BJ (cell line): ENCODE results near the gene SSC5D. TPM values are rescaled to one million over a fixed set of nuclear protein-coding genes. Genes with fewer than 3 reads are reported as not detected.

ENCODE experiments used
- CTCF ChIA-PET: fragments of 350-600 bp; formaldehyde crosslinking; extraction: SDS; loops from one replicate; lab custom pipeline; 2021; ENCODE audit warnings: antibody characterized with exemption, inconsistent platforms; lab: Yijun Ruan, JAX
- POLR2A ChIA-PET: fragments of 300-600 bp; sonication (Branson Sonifier 250); formaldehyde crosslinking; extraction: SDS; loops from one replicate; lab custom pipeline; 2021; ENCODE audit warnings: antibody characterized with exemption; lab: Charles Lee
- DNase-seq: peaks from one replicate; pipeline ENCODE4 v3.0.0-alpha.2; 2011; ENCODE audit warnings: low read depth
- H3K27me3 ChIP-seq: 2 replicates; pipeline ENCODE4 v1.6.0; 2011; ENCODE audit warnings: low read length; ENCODE audit not compliant: control insufficient read depth, insufficient read depth
- H3K36me3 ChIP-seq: 2 replicates; pipeline ENCODE4 v1.5.1; 2011; ENCODE audit warnings: low read length; ENCODE audit not compliant: control insufficient read depth, insufficient read depth
- H3K4me3 ChIP-seq: 2 replicates; pipeline ENCODE4 v1.5.1; 2011; ENCODE audit warnings: low read depth, mild to moderate bottlenecking, control low read depth, low read length
- CTCF ChIP-seq: IDR thresholded peaks from 2 replicates; pipeline ENCODE4 v1.5.1; 2011; ENCODE audit warnings: low read depth, mild to moderate bottlenecking, control low read depth, inconsistent platforms, low read length, moderate library complexity; ENCODE audit not compliant: insufficient read depth
- polyA plus RNA-seq: library from polyadenylated mRNA; depleted of rRNA; stranded (reverse); fragments of >200 nt; gene quantifications from 2 replicates; pipeline ENCODE4 v1.2.3, GENCODE V29; 2011; rRNA removed

SSC5D gene
- polyA plus RNA-seq, 1 experiment = 8.2 TPM

GRCh38 chr19:55559684-55560083 lies 71.4 kb downstream of the SSC5D start:
- no peak for TF ChIP-seq CTCF
- H3K36me3 ChIP-seq = no peaks in the 10 kb centered on the region
- H3K27me3 ChIP-seq = peaks cover 5% of the 10 kb centered on the region; the same call in 1 of the 2 replicates
- no peak for DNase-seq
- ChIA-PET POLR2A (no interaction called here), CTCF (interaction anchor here (0.7 kb wide), 1 partner anchor 14 kb away, joined by 3 read pairs; no protein-coding TSS in a partner anchor)
- no peak overlapping the region for H3K4me3 ChIP-seq

- TF ChIP-seq CTCF = no peak
- ChIA-PET POLR2A (no interaction called here), CTCF (interaction anchor here (1.0 kb wide), 1 partner anchor 15 kb away, joined by 3 read pairs; no protein-coding TSS in a partner anchor)
- no peak for DNase-seq
- no peak overlapping the region for H3K4me3 ChIP-seq
- H3K36me3 ChIP-seq = no peaks in the 10 kb centered on the region
- H3K27me3 ChIP-seq = peaks cover 6% of the 10 kb centered on the region; the same call in 1 of the 2 replicates
These were observed 75.0 kb downstream of the SSC5D start for GRCh38 chr19:55563261-55563690.

GRCh38 chr19:55566823-55567222 lies 78.6 kb downstream of the SSC5D start:
- Histone ChIP-seq H3K27me3 (peaks cover 6% of the 10 kb centered on the region; the same call in 1 of the 2 replicates), H3K4me3 (no peak overlapping the region), H3K36me3 (no peaks in the 10 kb centered on the region)
- TF ChIP-seq CTCF = no peak
- DNase-seq = no peak
- ChIA-PET POLR2A (no interaction called here), CTCF (no interaction called here)

- no peak overlapping the region for H3K4me3 ChIP-seq
- ChIA-PET POLR2A (no interaction called here), CTCF (no interaction called here)
- DNase-seq = no peak
- TF ChIP-seq CTCF = no peak
- H3K27me3 ChIP-seq = peaks cover 6% of the 10 kb centered on the region; the same call in 1 of the 2 replicates
- no peaks in the 10 kb centered on the region for H3K36me3 ChIP-seq
These were observed 79.6 kb downstream of the SSC5D start for GRCh38 chr19:55567708-55568328.

Other genes with a start within 250 kb of the SSC5D start
- 25.9 and 42.5 TPM in 2 replicates for gene PPP6R1, start 229.4 kb upstream of the SSC5D start, polyA plus RNA-seq
- 24.4 and 43.8 TPM in 2 replicates for gene HSPBP1, start 208.3 kb upstream of the SSC5D start, polyA plus RNA-seq
- 10.6 and 12.8 TPM in 2 replicates for gene BRSK1, start 204.4 kb upstream of the SSC5D start, polyA plus RNA-seq
- not detected in 2 replicates for gene TMEM150B, start 163.1 kb upstream of the SSC5D start, polyA plus RNA-seq
- 3.7 and 6.4 TPM in 2 replicates for gene KMT5C, start 148.6 kb upstream of the SSC5D start, polyA plus RNA-seq
- 0.12 and 0.58 TPM in 2 replicates for gene COX6B2, start 133.7 kb upstream of the SSC5D start, polyA plus RNA-seq
- 0.02 TPM in 1 of 2 replicates, not detected in the other for gene GARIN5B, start 125.2 kb upstream of the SSC5D start, polyA plus RNA-seq
- gene IL11, start 118.0 kb upstream of the SSC5D start, polyA plus RNA-seq = 11.9 and 16.4 TPM in 2 replicates
- gene TMEM190, start 111.6 kb upstream of the SSC5D start, polyA plus RNA-seq = 0.93 and 1.3 TPM in 2 replicates
- 0.10 and 0.15 TPM in 2 replicates for gene TMEM238, start 104.1 kb upstream of the SSC5D start, polyA plus RNA-seq
- 485 and 838 TPM in 2 replicates for gene RPL28, start 102.5 kb upstream of the SSC5D start, polyA plus RNA-seq
- 47.7 and 79.4 TPM in 2 replicates for gene UBE2S, start 80.6 kb upstream of the SSC5D start, polyA plus RNA-seq
- gene SHISA7, start 45.1 kb upstream of the SSC5D start, polyA plus RNA-seq = not detected in 2 replicates
- gene ISOC2, start 26.8 kb upstream of the SSC5D start, polyA plus RNA-seq = 93.8 and 123 TPM in 2 replicates
- not detected in 2 replicates for gene C19orf85, start 23.7 kb upstream of the SSC5D start, polyA plus RNA-seq
- gene ZNF628, start 11.8 kb upstream of the SSC5D start, polyA plus RNA-seq = 0.36 and 0.48 TPM in 2 replicates
- 20.4 and 34.8 TPM in 2 replicates for gene NAT14, start 3.2 kb upstream of the SSC5D start, polyA plus RNA-seq
- 0.07 TPM in 1 of 2 replicates, not detected in the other for gene SBK2, start 48.7 kb downstream of the SSC5D start, polyA plus RNA-seq
- 0.06 and 0.11 TPM in 2 replicates for gene SBK3, start 57.1 kb downstream of the SSC5D start, polyA plus RNA-seq
- gene ZNF579, start 92.4 kb downstream of the SSC5D start, polyA plus RNA-seq = 2.6 and 3.8 TPM in 2 replicates
- gene FIZ1, start 111.1 kb downstream of the SSC5D start, polyA plus RNA-seq = 3.7 and 4.0 TPM in 2 replicates
- gene ZNF524, start 111.9 kb downstream of the SSC5D start, polyA plus RNA-seq = 7.8 TPM in 2 replicates
- gene ZNF865, start 117.2 kb downstream of the SSC5D start, polyA plus RNA-seq = 1.2 and 1.4 TPM in 2 replicates
- 2.9 and 4.5 TPM in 2 replicates for gene ZNF784, start 136.1 kb downstream of the SSC5D start, polyA plus RNA-seq
- 10.3 and 12.2 TPM in 2 replicates for gene ZNF580, start 152.6 kb downstream of the SSC5D start, polyA plus RNA-seq
- 22.1 and 31.3 TPM in 2 replicates for gene ZNF581, start 155.2 kb downstream of the SSC5D start, polyA plus RNA-seq
- gene CCDC106, start 159.8 kb downstream of the SSC5D start, polyA plus RNA-seq = 5.5 and 8.9 TPM in 2 replicates
- 152 and 170 TPM in 2 replicates for gene U2AF2, start 166.6 kb downstream of the SSC5D start, polyA plus RNA-seq
- 31.4 and 60.8 TPM in 2 replicates for gene EPN1, start 186.8 kb downstream of the SSC5D start, polyA plus RNA-seq
- not detected in 2 replicates for gene NLRP9, start 250.0 kb downstream of the SSC5D start, polyA plus RNA-seq